ENCODE data around the gene ATP1B3.

GRCh38 chr3:141950572-141951493 is 74.4 kb downstream of the ATP1B3 start:
- no peak for TF ChIP-seq EZH2 (IDR thresholded peaks at IDR 0.05; ENCODE audit: borderline replicate concordance, low read length)
- TF ChIP-seq CTCF (conservative IDR thresholded peaks at IDR 0.05 in 1 of 2, IDR thresholded peaks at IDR 0.05 in 1 of 2; ENCODE audit: extremely low read depth in 1 of 2, insufficient read depth in 1 of 2, low read depth in 1 of 2, low read length in 2 of 2), result no peak
